HCT116 (cell line): ENCODE measurements around the gene SELPLG. TPM values are rescaled to one million over a fixed set of nuclear protein-coding genes. Genes with fewer than 3 reads are reported as not detected.

Experiments
- ATAC-seq: fragments of 200-7000 bp; cut with Tn5 transposase; 2 replicates; pipeline ENCODE4 v1.9.1; 2020; ENCODE audit warnings: mild to moderate bottlenecking, moderate library complexity
- BruUV-seq: library from RNA; stranded (reverse); fragments of 400-500 nt; replicated peaks from 2 replicates; lab custom pipeline; 2021; lab: Mats Ljungman, UMichigan
- CTCF ChIA-PET: fragments of 300-600 bp; sonication (Branson Sonifier 250); formaldehyde crosslinking; loops from one replicate; lab custom pipeline; 2021; ENCODE audit warnings: antibody characterized with exemption; lab: Charles Lee
- POLR2A ChIA-PET: fragments of 300-600, 350-600 bp; sonication (Branson Sonifier 250); formaldehyde crosslinking; loops from one replicate; lab custom pipeline; 2021; ENCODE audit warnings: antibody characterized with exemption; lab: Charles Lee
- RAD21 ChIA-PET, 2 experiments: fragments of 300-600 bp; sonication (Branson Sonifier 250); formaldehyde crosslinking; loops; one replicate each; lab custom pipeline; 2023; ENCODE audit warnings: low total read pairs in 2 of 2; ENCODE audit not compliant: uncharacterized antibody in 2 of 2, unreplicated experiment in 2 of 2, low non-redundant PET in 1 of 2; lab: Charles Lee
- DNase-seq: peaks from one replicate; pipeline ENCODE4 v3.0.0-alpha.2; 2010; ENCODE audit warnings: low read depth, low spot score
- H2AFZ ChIP-seq: fragments of 200-600 bp; shearing (Covaris generic), sonication (generic); 2 replicates; pipeline ENCODE4 v1.6.1; 2017; ENCODE audit warnings: low read depth, mixed run types, mixed read lengths, antibody characterized with exemption, low read length; ENCODE audit not compliant: poor library complexity, severe bottlenecking
- H3K27ac ChIP-seq: 2 replicates; pipeline ENCODE4 v1.5.1; 2012; ENCODE audit warnings: low read depth, low read length
- H3K27me3 ChIP-seq: fragments of 200-600 bp; sonication (generic); 2 replicates; pipeline ENCODE4 v1.6.1; 2016; ENCODE audit warnings: mixed run types, low read length, mixed read lengths; ENCODE audit not compliant: insufficient read depth
- H3K36me3 ChIP-seq, 2 experiments: fragments of 200-500 bp in 1 of 2; fragments of 200-600 bp in 1 of 2; sonication (Bioruptor generic) in 1 of 2; sonication (generic) in 1 of 2; 2 replicates each; pipeline versions ENCODE4 v1.5.1 to v1.6.1; 2014 to 2016; ENCODE audit warnings: low read length in 2 of 2, inconsistent platforms in 1 of 2, mixed read lengths in 1 of 2, mixed run types in 1 of 2; ENCODE audit not compliant: insufficient read depth in 2 of 2, control insufficient read depth in 1 of 2
- H3K4me1 ChIP-seq, 2 experiments: fragments of 200-600 bp in 1 of 2; sonication (generic) in 1 of 2; 2 replicates each; pipeline versions ENCODE4 v1.5.1 to v1.6.1; 2012 to 2017; ENCODE audit warnings: low read length in 2 of 2, inconsistent platforms in 1 of 2, mild to moderate bottlenecking in 1 of 2, mixed read lengths in 1 of 2, mixed run types in 1 of 2, moderate library complexity in 1 of 2; ENCODE audit not compliant: insufficient read depth in 2 of 2, control insufficient read depth in 1 of 2
- H3K4me2 ChIP-seq: fragments of 200-600 bp; sonication (generic); 2 replicates; pipeline ENCODE4 v1.6.1; 2017; ENCODE audit warnings: mixed run types, low read length, mixed read lengths
- H3K4me3 ChIP-seq, 2 experiments: fragments of 200-600 bp in 1 of 2; sonication (generic) in 1 of 2; replicated peaks in 1 of 2; 2 replicates each; pipeline ENCODE4 v1.5.1; 2011 to 2016; ENCODE audit warnings: low read length in 2 of 2, control low read depth in 1 of 2, low read depth in 1 of 2, mild to moderate bottlenecking in 1 of 2, mixed read lengths in 1 of 2, mixed run types in 1 of 2
- H3K79me2 ChIP-seq: fragments of 200-600 bp; sonication (generic); 2 replicates; pipeline ENCODE4 v1.6.1; 2017; ENCODE audit warnings: mild to moderate bottlenecking, mixed run types, low read length, moderate library complexity, mixed read lengths; ENCODE audit not compliant: insufficient read depth
- H3K9ac ChIP-seq: fragments of 200-600 bp; sonication (generic); 2 replicates; pipeline ENCODE4 v1.6.1; 2016; ENCODE audit warnings: low read length, mixed read lengths
- H3K9me2 ChIP-seq: fragments of 200-600 bp; sonication (generic), shearing (Covaris generic); 2 replicates; pipeline ENCODE4 v1.6.1; 2017; ENCODE audit warnings: mixed run types, mild to moderate bottlenecking, moderate library complexity; ENCODE audit not compliant: insufficient read depth
- H3K9me3 ChIP-seq, 2 experiments: fragments of 200-500 bp in 1 of 2; fragments of 200-600 bp in 1 of 2; sonication (Bioruptor generic) in 1 of 2; sonication (generic) in 1 of 2; 2 replicates each; pipeline ENCODE4 v1.6.1; 2014 to 2017; ENCODE audit warnings: low read length in 2 of 2, mixed read lengths in 2 of 2, inconsistent platforms in 1 of 2, low read depth in 1 of 2, mild to moderate bottlenecking in 1 of 2, mixed run types in 1 of 2, moderate library complexity in 1 of 2; ENCODE audit not compliant: control insufficient read depth in 1 of 2, insufficient read depth in 1 of 2
- H4K20me1 ChIP-seq: fragments of 200-600 bp; sonication (generic), shearing (Covaris generic); 2 replicates; pipeline ENCODE4 v1.6.1; 2017; ENCODE audit warnings: mixed run types, mild to moderate bottlenecking, moderate library complexity; ENCODE audit not compliant: insufficient read depth
- CBX3 ChIP-seq: IDR thresholded peaks from 2 replicates; pipeline ENCODE4 v1.6.1; 2012; ENCODE audit warnings: low read depth
- CEBPB ChIP-seq: IDR thresholded peaks from 2 replicates; pipeline ENCODE4 v1.6.1; 2012; ENCODE audit warnings: low read depth
- CTCF ChIP-seq, 3 experiments: fragments of 200-600 bp in 1 of 3; sonication (generic) in 1 of 3; IDR thresholded peaks in 2 of 3; conservative IDR thresholded peaks in 1 of 3; 2 replicates each; pipeline ENCODE4 v1.5.1; 2012 to 2017; ENCODE audit warnings: low read depth in 2 of 3, low read length in 2 of 3, antibody characterized with exemption in 1 of 3, borderline replicate concordance in 1 of 3, control low read depth in 1 of 3, mild to moderate bottlenecking in 1 of 3, mixed read lengths in 1 of 3, mixed run types in 1 of 3, moderate library complexity in 1 of 3; ENCODE audit not compliant: insufficient read depth in 1 of 3
- EZH2 ChIP-seq: fragments of 200-600 bp; sonication (generic); IDR thresholded peaks from 2 replicates; pipeline ENCODE4 v1.6.1; 2017; ENCODE audit warnings: antibody characterized with exemption, mixed run types
- FOSL1 ChIP-seq: IDR thresholded peaks from 2 replicates; pipeline ENCODE4 v1.6.1; 2012; ENCODE audit warnings: low read depth
- JUND ChIP-seq: IDR thresholded peaks from 2 replicates; pipeline ENCODE4 v1.6.1; 2012
- RAD21 ChIP-seq: IDR thresholded peaks from 2 replicates; pipeline ENCODE4 v1.6.1; 2012; ENCODE audit warnings: low read depth, mild to moderate bottlenecking
- SP1 ChIP-seq: IDR thresholded peaks from 2 replicates; pipeline ENCODE4 v1.6.1; 2012; ENCODE audit warnings: low read depth
- SRF ChIP-seq: IDR thresholded peaks from 2 replicates; pipeline ENCODE4 v1.6.1; 2012; ENCODE audit warnings: low read depth
- TCF7L2 ChIP-seq: IDR thresholded peaks from 2 replicates; pipeline ENCODE4 v1.7.0; 2011; ENCODE audit warnings: borderline replicate concordance, inconsistent platforms; ENCODE audit not compliant: insufficient read depth, insufficient read length; ENCODE audit errors: extremely low read depth
- intact Hi-C: fragments of 100-400 bp; cut with micrococcal nuclease; formaldehyde crosslinking; loops from 2 replicates; pipeline ENCODE4 v1.10.0; 2022
- total RNA-seq: library from RNA; stranded (reverse); gene quantifications from one replicate; pipeline ENCODE4 v1.2.1, GENCODE V29; 2021; ENCODE audit not compliant: unreplicated experiment

SELPLG gene
- total RNA-seq, 1 experiment from 2014 or later, result 1.2 TPM

GRCh38 chr12:108664338-108665258 lies 30.9 kb upstream of the SELPLG start:
- H3K9ac ChIP-seq, result peak overlapping the region; percentile 19; the same call in 1 of the 2 replicates
- no peak overlapping the region for H3K4me3 ChIP-seq
- peak overlapping the region; percentile 46 for H3K4me2 ChIP-seq
- H3K36me3 ChIP-seq, result no peaks in the 10 kb centered on the region
- POLR2A ChIA-PET, result no interaction called here
- no peaks in the 10 kb centered on the region for H4K20me1 ChIP-seq
- H3K9me3 ChIP-seq, result no peaks in the 10 kb centered on the region
- peak; percentile 99 for TF ChIP-seq RAD21
- peak; percentile 41 for TF ChIP-seq FOSL1
- TF ChIP-seq JUND, result peak; percentile 24
- TF ChIP-seq CBX3, result peak; percentile 27; the same call in 1 of the 2 replicates
- peak; percentile 84 for TF ChIP-seq CEBPB
- TF ChIP-seq EZH2, result no peak
- TF ChIP-seq TCF7L2, result no peak
- peak; percentile 36; the same call in 1 of the 2 replicates for TF ChIP-seq SP1
- TF ChIP-seq CTCF (IDR thresholded peaks at IDR 0.05 in 2 of 3, conservative IDR thresholded peaks at IDR 0.05 in 1 of 3; ENCODE audit: borderline replicate concordance in 1 of 3, insufficient read depth in 1 of 3, low read depth in 2 of 3, low read length in 2 of 3), result peak; percentile 87 to 94 (median 90)
- 0 out of 2 replicates have a peak, but pooled peaks have one; percentile 25 for TF ChIP-seq SRF
- DNase-seq, result peak; percentile 87
- CTCF ChIA-PET, result interaction anchor here (0.7 to 2.2 kb wide), 16 partner anchors 10 to 286 kb away, joined by 3 to 54 read pairs (median 4); no protein-coding TSS in a partner anchor
- peaks cover 35% of the 10 kb centered on the region for H3K79me2 ChIP-seq
- peak; percentile 99 for ATAC-seq
- BruUV-seq, result no TSS peak
- H3K27me3 ChIP-seq, result no peaks in the 10 kb centered on the region
- RAD21 ChIA-PET, result interaction anchor here (0.6 to 1.7 kb wide), 6 partner anchors 60 to 185 kb away, joined by 3 to 7 read pairs (median 4); no protein-coding TSS in a partner anchor
- H3K9me2 ChIP-seq, result no peaks in the 10 kb centered on the region
- H3K27ac ChIP-seq, result peak overlapping the region; percentile 15; the same call in 1 of the 2 replicates
- intact Hi-C loops, result loop anchor here (1.0 to 5.0 kb wide), 5 partner anchors 68 to 428 kb away; partner anchors contain the start of genes ALKBH2 and CORO1C
- H3K4me1 ChIP-seq, result peaks cover 8 to 20% of the 10 kb centered on the region in 2 experiments
- H2AFZ ChIP-seq, result no peak overlapping the region
